ENCODE results near the gene MAP3K6. TPM values are rescaled to one million over a fixed set of nuclear protein-coding genes. Genes with fewer than 3 reads are reported as not detected.

Gene MAP3K6
- total and polyA plus RNA-seq, 8 donors, result 11.8 to 83.3 (median 16.2) TPM

DNA sequence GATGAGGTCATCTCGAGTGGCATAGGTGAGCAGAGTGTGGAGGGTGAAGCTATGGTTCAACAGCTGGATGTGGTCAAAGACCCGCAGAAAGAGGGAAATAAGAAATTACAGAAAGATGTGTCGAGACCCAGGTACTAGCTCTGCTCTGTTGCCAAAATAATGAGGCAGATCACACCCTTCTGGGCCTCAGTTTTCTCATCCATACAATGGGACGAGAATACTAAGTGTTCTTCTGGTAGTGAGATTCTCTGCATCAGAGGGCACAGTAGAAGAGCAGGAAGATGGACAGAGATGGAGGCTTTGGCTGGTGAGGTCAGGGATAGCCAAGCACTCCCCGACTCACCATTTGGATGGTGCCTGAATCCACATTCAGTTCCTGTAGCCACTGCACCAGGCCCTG lies 11.1 kb downstream of the MAP3K6 start:
- Histone ChIP-seq H3K27ac (no peak overlapping the region), H3K36me3 (peaks cover 0 to 91% of the 10 kb centered on the region in 2 donors), H3K4me3 (no peak overlapping the region), H3K4me1 (peaks cover 7 to 34% of the 10 kb centered on the region in 2 donors), H3K27me3 (no peaks in the 10 kb centered on the region), H3K9me3 (no peaks in the 10 kb centered on the region)
- no peak for DNase-seq
- no peak for ATAC-seq
- intact Hi-C loops (cut with DNase I), result loop anchor here in 1 of 2 donors (5.0 kb wide), 1 partner anchor 37 kb away; the partner anchor contains the start of gene GPR3
- TF ChIP-seq, protein P1, sequence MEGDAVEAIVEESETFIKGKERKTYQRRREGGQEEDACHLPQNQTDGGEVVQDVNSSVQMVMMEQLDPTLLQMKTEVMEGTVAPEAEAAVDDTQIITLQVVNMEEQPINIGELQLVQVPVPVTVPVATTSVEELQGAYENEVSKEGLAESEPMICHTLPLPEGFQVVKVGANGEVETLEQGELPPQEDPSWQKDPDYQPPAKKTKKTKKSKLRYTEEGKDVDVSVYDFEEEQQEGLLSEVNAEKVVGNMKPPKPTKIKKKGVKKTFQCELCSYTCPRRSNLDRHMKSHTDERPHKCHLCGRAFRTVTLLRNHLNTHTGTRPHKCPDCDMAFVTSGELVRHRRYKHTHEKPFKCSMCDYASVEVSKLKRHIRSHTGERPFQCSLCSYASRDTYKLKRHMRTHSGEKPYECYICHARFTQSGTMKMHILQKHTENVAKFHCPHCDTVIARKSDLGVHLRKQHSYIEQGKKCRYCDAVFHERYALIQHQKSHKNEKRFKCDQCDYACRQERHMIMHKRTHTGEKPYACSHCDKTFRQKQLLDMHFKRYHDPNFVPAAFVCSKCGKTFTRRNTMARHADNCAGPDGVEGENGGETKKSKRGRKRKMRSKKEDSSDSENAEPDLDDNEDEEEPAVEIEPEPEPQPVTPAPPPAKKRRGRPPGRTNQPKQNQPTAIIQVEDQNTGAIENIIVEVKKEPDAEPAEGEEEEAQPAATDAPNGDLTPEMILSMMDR (IDR thresholded peaks at IDR 0.05), result no peak

DNA sequence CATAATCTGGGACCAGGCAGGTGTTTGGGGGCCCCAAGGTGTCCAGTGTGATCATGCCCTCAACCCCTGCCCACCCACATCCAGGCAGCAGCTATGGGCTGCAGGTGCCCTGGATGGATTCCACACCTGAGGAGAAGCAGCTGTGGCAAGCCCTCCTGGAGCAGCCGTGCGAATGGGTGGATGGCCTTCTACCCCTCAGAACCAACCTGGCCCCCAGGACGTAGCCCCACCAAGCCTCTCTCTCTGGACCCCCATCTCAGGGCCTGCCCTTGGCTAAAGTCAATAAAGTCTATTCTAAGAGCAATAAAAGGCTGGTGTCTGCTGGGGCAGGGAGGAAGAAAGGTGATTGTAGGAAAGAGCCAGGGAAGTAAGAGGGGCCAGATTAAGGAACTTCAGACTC lies 13.1 kb downstream of the MAP3K6 start:
- no peak overlapping the region for H3K27ac ChIP-seq
- DNase-seq (no peak), ATAC-seq (no peak)
- H3K4me1 ChIP-seq, result peaks cover 19 to 43% of the 10 kb centered on the region in 2 donors
- no peaks in the 10 kb centered on the region for H3K9me3 ChIP-seq
- TF ChIP-seq, protein P1 (IDR thresholded peaks at IDR 0.05), result no peak
- no peak overlapping the region for H3K4me3 ChIP-seq
- peaks cover 0 to 11% of the 10 kb centered on the region in 2 donors for H3K27me3 ChIP-seq
- intact Hi-C loops (cut with DNase I), result no loop called here
- H3K36me3 ChIP-seq, result peaks cover 0 to 81% of the 10 kb centered on the region in 2 donors

DNA sequence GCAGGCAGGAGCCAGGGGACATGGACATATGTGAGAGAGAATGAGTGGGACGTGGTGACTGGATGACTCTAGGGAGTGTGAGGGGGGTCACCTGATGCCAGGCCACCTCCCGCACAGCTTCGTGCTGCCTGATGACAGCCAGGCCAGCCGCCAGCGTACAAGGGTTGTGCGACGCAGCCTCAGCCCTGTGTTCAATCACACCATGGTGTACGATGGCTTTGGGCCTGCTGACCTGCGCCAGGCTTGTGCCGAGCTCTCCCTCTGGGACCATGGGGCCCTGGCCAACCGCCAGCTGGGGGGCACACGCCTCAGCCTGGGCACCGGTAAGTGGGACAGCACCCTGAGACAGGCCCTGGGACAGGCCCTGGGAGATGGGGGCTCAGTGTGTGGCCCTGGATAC lies 13.6 kb downstream of the MAP3K6 start:
- no peaks in the 10 kb centered on the region for H3K9me3 ChIP-seq
- intact Hi-C loops (cut with DNase I), result no loop called here

GRCh38 chr1:27351541-27352107 lies 15.1 kb downstream of the MAP3K6 start:
- no peak overlapping the region for H3K4me3 ChIP-seq
- H3K27ac ChIP-seq, result no peak overlapping the region
- DNase-seq, result no peak
- peaks cover 0 to 12% of the 10 kb centered on the region in 2 donors for H3K27me3 ChIP-seq
- no peaks in the 10 kb centered on the region for H3K9me3 ChIP-seq
- intact Hi-C loops (cut with DNase I), result no loop called here
- H3K36me3 ChIP-seq, result peaks cover 0 to 68% of the 10 kb centered on the region in 2 donors
- H3K4me1 ChIP-seq, result peaks cover 19 to 37% of the 10 kb centered on the region in 2 donors
- TF ChIP-seq, protein P1 (IDR thresholded peaks at IDR 0.05), result no peak
- ATAC-seq, result no peak

More for the DNA sequence above, 13.6 kb downstream of the MAP3K6 start:
- H3K36me3 ChIP-seq, result peaks cover 0 to 76% of the 10 kb centered on the region in 2 donors
- TF ChIP-seq, protein P1 (IDR thresholded peaks at IDR 0.05), result no peak
- H3K27me3 ChIP-seq, result peaks cover 0 to 12% of the 10 kb centered on the region in 2 donors
- H3K4me1 ChIP-seq, result peaks cover 19 to 43% of the 10 kb centered on the region in 2 donors
- no peak overlapping the region for H3K4me3 ChIP-seq
- ATAC-seq, result no peak
- no peak overlapping the region for H3K27ac ChIP-seq
- peak in 1 of 4 donors; percentile 71 for DNase-seq

DNA sequence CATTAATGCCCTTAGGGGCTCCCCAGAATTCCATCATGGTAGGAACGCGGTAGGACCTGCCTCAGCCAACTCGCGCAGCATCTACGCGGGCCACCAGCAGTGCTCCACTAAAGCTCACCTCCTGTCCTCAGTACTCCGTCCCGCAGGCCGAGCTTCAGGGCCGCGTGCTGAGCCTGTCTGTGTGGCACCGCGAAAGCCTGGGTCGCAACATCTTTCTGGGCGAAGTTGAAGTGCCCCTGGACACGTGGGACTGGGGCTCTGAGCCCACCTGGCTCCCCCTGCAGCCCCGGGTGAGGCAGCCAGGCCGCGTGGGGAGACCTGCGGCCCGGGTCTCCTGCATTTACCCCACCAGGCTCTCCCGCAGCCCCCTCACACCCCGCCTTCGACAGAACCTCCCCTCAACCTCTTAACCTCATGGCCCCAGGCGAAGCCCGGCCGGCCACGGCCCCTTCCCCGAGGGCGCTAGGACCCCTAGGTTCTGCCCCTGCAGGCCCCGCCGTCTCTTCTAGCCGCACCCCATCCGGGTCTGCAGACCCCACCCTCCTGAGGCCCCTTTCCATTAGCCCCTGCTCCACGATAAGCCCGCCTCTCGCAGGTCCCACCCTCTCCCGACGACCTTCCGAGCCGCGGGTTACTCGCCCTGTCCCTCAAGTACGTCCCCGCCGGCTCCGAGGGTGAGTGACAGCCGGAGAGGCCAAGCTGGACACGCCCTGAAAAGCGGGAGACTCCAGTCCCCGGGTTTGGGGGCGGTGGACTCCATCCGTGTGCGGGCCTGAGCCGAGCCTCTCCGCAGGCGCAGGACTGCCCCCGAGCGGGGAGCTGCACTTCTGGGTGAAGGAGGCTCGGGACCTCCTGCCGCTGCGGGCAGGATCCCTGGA lies 15.9 kb downstream of the MAP3K6 start:
- intact Hi-C loops (cut with DNase I), result no loop called here
- ATAC-seq (peak; percentile 35), DNase-seq (peak in 3 of 4 donors; percentile 60 to 85 (median 66))
- peaks cover 0 to 12% of the 10 kb centered on the region in 2 donors for H3K27me3 ChIP-seq
- H3K9me3 ChIP-seq, result no peaks in the 10 kb centered on the region
- H3K27ac ChIP-seq, result no peak overlapping the region
- peaks cover 19 to 34% of the 10 kb centered on the region in 2 donors for H3K4me1 ChIP-seq
- H3K36me3 ChIP-seq, result peaks cover 0 to 62% of the 10 kb centered on the region in 2 donors
- H3K4me3 ChIP-seq, result no peak overlapping the region
- TF ChIP-seq, protein P1 (IDR thresholded peaks at IDR 0.05), result no peak

Measured in left lung (tissue), 10 donors.